ENCODE measurements around the gene KRT71.

DNA sequence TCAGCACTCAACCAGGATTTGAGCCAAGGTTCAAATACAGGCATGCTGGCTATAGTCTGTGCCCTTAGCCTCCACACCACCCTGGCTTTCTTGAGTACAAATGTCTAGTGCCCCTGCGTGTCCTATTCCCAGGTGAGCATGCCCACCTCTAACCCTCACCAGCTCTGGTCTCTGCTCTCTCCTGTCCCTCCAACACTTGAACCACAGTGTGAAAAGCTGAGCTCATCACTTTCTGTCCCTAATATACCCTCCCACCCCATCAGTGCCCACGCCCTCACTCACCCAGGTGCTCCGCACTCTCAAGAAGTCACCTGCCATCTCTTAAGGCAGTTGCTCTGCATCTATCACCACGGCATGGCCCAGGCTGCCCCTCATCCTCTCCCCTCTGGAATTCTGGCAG lies 7.0 kb upstream of the KRT71 start:
- TF ChIP-seq, protein P1, sequence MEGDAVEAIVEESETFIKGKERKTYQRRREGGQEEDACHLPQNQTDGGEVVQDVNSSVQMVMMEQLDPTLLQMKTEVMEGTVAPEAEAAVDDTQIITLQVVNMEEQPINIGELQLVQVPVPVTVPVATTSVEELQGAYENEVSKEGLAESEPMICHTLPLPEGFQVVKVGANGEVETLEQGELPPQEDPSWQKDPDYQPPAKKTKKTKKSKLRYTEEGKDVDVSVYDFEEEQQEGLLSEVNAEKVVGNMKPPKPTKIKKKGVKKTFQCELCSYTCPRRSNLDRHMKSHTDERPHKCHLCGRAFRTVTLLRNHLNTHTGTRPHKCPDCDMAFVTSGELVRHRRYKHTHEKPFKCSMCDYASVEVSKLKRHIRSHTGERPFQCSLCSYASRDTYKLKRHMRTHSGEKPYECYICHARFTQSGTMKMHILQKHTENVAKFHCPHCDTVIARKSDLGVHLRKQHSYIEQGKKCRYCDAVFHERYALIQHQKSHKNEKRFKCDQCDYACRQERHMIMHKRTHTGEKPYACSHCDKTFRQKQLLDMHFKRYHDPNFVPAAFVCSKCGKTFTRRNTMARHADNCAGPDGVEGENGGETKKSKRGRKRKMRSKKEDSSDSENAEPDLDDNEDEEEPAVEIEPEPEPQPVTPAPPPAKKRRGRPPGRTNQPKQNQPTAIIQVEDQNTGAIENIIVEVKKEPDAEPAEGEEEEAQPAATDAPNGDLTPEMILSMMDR (IDR thresholded peaks at IDR 0.05) = no peak
- TF ChIP-seq POLR2A (IDR thresholded peaks at IDR 0.05) = no peak
